Activated CD8-positive, alpha-beta memory T cell treated with anti-CD3 and anti-CD28 coated beads, Interleukin-2, amount 50 U/mL, for 1 hour (primary cell): Measurements from ENCODE around the gene ELMO3.

Experiments used
- DNase-seq: peaks from one replicate; pipeline ENCODE4 v3.0.0-alpha.2; 2020; ENCODE audit errors: extremely low read depth

Gene ELMO3

GRCh38 chr16:67164599-67165061, 34.3 kb upstream of the ELMO3 start, which contains the start of gene HSF4:
TSS of gene HSF4 (plus strand) at chr16:67164745. CDS start at chr16:67164812, 67 bp downstream.
- DNase-seq = no peak

DNA sequence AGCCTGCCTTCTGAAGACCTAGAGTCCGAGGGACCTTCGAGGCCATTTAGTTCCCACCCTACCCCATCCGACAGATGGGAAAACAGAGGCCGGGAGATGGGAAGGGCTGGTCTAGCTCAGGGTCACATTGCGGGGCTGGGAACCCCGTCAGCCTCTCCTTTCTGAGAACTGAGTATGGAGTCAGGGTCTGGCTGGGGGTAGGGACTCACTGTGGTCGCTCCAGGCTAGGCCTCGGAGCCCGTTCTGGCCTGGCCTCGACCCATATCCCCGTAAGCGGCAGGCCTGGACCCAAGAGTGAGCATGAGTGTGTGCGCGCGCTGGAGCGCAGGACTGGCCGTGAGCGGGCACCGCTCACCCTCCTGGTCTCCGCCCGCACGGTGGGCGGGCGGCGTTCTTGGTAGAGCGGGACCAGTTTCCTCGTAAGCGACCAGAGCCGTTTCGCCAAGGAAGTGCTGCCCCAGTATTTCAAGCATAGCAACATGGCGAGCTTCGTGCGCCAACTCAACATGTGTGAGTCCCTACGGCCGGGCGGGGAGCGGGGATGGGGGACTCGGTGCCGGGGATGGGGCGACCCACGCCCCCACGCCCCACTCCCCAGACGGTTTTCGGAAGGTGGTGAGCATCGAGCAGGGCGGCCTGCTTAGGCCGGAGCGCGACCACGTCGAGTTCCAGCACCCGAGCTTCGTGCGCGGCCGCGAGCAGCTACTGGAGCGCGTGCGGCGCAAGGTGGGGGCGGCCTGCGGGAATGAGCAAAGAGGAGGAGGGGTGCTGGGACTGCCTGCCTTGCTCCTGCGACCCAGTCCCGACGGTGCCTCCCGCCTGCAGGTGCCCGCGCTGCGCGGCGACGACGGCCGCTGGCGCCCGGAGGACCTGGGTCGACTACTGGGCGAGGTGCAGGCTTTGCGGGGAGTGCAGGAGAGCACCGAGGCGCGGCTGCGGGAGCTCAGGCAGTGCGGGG, 33.5 kb upstream of the ELMO3 start:
- DNase-seq = no peak

GRCh38 chr16:67166110-67166547, 32.8 kb upstream of the ELMO3 start:
- DNase-seq = no peak

DNA sequence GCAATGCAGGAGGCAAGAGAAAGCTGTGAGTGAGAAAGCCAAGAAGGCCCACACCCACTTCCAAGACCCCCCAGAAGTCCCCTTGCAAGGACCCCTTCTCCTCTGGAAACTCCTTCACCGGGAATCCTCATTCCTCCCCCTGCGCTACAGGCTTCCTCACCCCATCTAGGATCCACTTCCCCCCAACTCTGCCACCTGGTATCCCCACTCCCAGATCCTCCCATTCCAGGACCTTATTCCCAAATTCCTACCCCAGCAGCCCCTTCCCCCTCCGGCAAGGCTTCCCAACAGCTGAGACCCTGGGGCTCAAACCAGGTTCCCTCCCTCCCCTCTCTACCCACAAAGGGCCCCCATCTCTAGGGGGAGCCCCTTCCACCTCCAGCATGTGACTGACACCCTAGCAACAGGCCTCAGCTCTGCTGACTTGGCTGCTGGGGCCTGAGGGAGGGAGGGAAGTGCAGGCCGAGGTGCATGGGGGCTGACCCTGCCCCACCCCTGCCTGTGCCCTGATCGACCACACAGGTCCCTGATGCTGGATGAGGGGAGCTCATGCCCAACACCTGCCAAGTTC, 32.2 kb upstream of the ELMO3 start:
- DNase-seq = no peak

DNA sequence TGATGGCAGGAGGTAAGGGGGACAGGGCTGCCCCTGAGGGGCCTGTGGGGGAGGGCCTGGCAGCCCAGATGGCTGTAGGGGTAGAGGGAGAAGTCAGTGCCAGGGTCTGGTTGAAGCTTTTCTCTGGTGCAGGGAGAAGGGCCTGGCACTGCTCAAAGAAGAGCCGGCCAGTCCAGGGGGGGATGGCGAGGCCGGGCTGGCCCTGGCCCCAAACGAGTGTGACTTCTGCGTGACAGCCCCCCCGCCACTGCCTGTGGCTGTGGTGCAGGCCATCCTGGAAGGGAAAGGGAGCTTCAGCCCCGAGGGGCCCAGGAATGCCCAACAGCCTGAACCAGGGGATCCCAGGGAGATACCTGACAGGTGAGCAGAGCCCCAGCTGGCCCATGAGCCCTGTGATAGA, 31.3 kb upstream of the ELMO3 start:
- no peak for DNase-seq

DNA sequence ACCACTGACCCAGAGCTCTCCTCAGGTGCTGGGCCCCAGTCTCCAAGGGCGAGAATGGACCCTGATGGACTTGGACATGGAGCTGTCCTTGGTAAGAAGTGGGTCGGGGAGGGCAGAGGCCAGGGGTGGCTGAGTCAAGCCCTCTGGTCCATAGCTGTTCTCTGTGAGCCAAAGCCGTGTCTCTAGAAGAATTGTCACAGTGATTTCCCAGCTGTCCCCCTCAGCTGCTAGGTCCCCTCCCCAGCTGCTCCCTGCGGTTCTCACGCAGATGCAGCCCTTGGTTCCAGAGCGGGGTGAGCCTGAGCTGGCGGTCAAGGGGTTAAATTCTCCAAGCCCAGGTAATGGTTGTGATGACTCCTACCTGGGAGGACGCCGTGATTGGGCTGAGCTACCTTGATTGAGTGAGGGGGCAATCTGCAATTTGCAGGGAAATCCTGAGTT, 29.9 kb upstream of the ELMO3 start:
- no peak for DNase-seq

GRCh38 chr16:67169642-67170167, 29.2 kb upstream of the ELMO3 start:
- DNase-seq = no peak

- DNase-seq = no peak
Measured at GRCh38 chr16:67170168-67170948, 28.6 kb upstream of the ELMO3 start, which contains the start of gene NOL3. TSS of gene NOL3 (plus strand) at chr16:67170538.

DNA sequence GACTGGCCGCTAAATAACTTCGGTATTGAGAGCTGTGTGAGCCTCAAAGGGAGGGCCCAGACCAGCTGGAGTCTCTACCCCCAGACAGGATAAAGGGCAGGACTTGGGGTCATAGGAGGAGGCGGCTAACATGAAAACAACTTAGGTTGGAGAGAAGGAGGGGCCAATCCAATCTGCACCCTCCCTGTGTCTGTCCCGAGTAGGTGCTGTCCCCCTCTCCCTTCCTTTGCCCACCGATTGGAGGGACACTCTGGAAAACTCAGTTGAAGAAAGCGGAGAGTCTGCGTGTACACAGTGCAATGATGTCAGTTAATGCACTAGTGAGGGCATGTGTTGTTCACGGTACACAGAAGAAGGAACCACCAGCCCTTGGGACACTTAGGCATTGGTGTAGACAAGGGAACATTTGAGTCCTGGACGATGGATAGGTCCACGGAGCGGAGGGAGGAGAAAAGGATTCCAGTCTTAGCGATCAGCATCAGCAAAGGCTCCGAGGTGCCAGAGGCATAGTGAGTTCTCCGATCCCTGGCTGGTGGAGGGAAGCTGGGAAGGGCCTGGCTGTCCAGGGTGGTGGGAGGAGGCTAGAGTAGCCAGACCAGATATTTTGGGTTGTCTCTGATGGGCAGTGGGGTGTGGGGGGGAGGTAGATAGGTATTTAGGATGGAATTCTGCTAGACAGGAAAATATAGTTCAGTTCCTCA, 27.8 kb upstream of the ELMO3 start:
- no peak for DNase-seq

GRCh38 chr16:67173323-67173722, 25.6 kb upstream of the ELMO3 start:
- no peak for DNase-seq

- DNase-seq = no peak
Measured at GRCh38 chr16:67173808-67174705, 24.9 kb upstream of the ELMO3 start.

GRCh38 chr16:67174706-67175231, 24.2 kb upstream of the ELMO3 start:
- no peak for DNase-seq

DNA sequence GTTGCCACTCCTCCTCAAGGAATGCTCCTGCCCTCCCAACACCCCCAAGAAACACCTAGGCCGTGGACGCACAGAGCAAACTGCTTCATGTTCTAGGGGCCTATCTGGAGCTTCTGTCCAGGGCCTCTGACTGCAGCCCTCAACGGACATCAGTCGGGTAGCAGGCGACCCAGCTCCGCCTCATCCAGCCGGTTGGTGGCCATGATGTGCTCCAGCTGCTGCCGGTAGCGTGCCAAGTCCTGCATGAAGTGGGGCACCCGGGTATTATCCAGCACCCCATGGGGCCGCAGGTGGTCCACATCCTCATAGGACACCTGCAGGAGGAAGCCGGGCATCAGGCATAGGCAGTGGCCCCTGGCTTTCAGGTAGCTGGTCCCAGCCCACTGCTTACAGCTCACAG, 22.3 kb upstream of the ELMO3 start:
- no peak for DNase-seq

- no peak for DNase-seq
Measured at GRCh38 chr16:67177743-67178699, 20.9 kb upstream of the ELMO3 start.

DNA sequence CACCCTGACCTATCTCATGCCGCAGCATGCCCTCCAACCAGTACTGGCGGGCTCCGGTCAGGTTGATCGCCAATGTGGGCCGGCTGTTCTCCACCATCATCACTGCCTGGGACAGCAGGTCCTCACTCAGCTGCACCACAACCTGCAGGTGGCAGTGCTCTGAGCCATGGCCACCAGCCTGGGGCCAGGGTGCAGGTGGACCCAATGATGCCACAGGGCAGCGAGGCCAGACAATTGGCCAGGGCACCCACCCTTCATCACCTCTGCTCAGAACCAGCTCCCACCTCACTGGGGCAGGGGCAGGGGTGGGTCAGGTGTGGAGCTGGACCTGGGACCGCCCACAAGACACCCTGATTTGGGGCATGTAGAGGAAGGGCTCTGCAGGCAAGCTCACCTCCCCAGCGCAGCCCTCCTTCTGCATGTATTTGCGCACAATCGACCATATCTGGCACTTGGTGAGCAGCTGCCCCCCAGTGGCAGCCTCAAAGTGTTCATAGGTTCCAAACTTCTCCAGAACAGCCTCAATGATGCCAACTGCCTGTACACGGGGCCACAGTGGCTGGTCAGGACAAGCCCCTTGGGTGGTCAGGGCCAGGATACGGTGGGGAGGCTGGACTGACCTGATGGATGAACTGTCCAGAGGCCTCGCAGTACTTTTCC, 19.4 kb upstream of the ELMO3 start:
- DNase-seq = no peak

DNA sequence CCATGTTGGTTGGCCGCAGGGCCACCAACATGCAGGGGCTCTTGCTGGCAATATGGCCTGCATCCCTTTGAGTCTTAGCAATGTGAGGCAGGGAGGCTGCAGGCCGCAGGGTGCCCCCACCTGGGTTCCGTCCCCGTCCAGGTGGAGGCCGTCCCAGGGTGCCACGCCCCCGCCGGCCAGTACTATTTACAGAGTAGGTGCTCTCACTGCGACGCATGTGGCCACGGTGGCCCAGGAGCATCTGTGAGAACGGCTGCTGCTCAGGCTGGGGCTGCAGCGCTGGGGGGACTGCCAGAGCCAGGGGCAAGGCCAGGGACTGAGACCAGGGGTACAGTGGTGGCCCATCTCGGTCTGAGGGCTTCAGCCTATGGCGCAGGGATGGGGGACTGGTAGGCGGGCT, 18.8 kb upstream of the ELMO3 start:
- DNase-seq = no peak

DNA sequence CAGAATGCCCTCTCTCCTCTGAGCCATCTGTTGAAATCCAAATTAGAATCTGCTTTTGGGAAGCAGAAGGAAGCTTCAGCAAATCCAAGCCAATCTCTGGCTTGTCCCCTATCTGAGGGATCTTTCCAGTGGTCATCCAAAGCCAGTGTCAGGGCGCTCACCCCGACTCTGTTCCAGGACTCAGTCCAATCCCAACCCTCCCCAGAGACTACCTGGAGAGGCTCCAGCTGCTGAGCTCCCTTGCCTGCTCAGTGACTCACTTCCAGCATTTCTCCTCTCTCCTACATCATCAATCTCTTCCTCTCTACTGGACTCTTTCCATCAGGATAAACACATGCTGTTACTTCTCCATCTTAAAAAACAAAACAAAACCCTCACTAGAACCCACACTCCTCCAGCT, 17.6 kb upstream of the ELMO3 start:
- no peak for DNase-seq

- DNase-seq = no peak
Measured at GRCh38 chr16:67182288-67182687, 16.6 kb upstream of the ELMO3 start.
